ENCODE measurements around the gene TSHZ2.
"Not testable (repeated sequence)": the region's sequence is repeated elsewhere in the genome, so short reads cannot be mapped to it uniquely, and the experiment has no call there.

TSHZ2 gene

GRCh38 chr20:53399083-53399482 is 426.9 kb downstream of the TSHZ2 start:
- Mint-ChIP-seq H3K27ac (no peak overlapping the region), H3K9me3 (peaks cover 4% of the 10 kb centered on the region), H3K4me1 (ENCODE audit: low read depth) (peaks cover 8% of the 10 kb centered on the region), H3K36me3 (ENCODE audit: low read depth) (peaks cover 4% of the 10 kb centered on the region), H3K4me3 (no peak overlapping the region), H3K27me3 (ENCODE audit: low read depth) (no peaks in the 10 kb centered on the region)

DNA sequence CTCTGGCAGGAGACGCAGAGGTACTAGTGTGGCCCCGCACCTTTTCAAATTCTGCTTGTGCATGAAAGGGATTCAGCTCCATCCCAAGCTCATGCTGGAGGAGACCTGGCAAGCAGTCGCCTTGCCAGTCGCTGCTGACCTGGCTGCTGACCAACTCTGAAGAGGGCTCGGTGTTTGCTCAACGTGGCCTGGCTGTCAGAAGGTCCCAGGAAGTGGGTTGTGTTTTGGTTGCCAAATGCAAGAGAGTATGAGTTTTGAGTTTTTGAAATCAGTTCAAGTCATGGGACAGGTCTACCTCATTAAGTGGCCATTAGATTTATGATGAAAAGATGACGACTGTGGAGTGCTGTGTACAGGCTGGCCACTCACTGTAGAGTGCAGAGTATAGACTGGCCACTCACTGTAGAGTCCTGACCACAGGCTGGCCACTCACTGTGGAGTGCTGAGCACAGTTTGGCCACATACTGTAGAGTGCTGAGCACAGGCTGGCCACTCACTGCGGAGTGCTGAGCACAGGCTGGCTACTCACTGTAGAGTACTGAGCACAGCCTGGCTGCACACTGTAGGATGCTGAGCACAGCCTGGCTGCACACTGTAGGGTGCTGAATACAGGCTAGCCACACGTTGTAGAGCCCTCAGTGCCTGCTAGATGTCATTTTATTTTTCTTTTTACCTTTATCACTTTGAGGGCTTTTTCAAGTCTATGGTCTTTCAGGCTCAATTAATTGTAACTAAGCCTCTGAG is 427.6 kb downstream of the TSHZ2 start:
- no peaks in the 10 kb centered on the region for H3K27me3 Mint-ChIP-seq (ENCODE audit: low read depth)
- no peak overlapping the region for H3K4me3 Mint-ChIP-seq
- H3K9me3 Mint-ChIP-seq: peaks cover 4% of the 10 kb centered on the region
- no peak overlapping the region for H3K27ac Mint-ChIP-seq
- H3K36me3 Mint-ChIP-seq (ENCODE audit: low read depth): peaks cover 4% of the 10 kb centered on the region
- peaks cover 8% of the 10 kb centered on the region for H3K4me1 Mint-ChIP-seq (ENCODE audit: low read depth)

- no peaks in the 10 kb centered on the region for H3K27me3 Mint-ChIP-seq (ENCODE audit: low read depth)
- H3K36me3 Mint-ChIP-seq (ENCODE audit: low read depth): peaks cover 4% of the 10 kb centered on the region
- H3K27ac Mint-ChIP-seq: peak overlapping the region; percentile 47
- H3K4me1 Mint-ChIP-seq (ENCODE audit: low read depth): peaks cover 8% of the 10 kb centered on the region
- peak overlapping the region; percentile 23 for H3K4me3 Mint-ChIP-seq
- peaks cover 4% of the 10 kb centered on the region for H3K9me3 Mint-ChIP-seq
These were observed 430.3 kb downstream of the TSHZ2 start for GRCh38 chr20:53402233-53403005.

GRCh38 chr20:53403029-53403428 is 430.9 kb downstream of the TSHZ2 start:
- peaks cover 8% of the 10 kb centered on the region for H3K4me1 Mint-ChIP-seq (ENCODE audit: low read depth)

GRCh38 chr20:53405139-53405538 is 433.0 kb downstream of the TSHZ2 start:
- Mint-ChIP-seq H3K9me3 (peaks cover 4% of the 10 kb centered on the region), H3K27me3 (ENCODE audit: low read depth) (no peaks in the 10 kb centered on the region), H3K4me3 (no peak overlapping the region), H3K4me1 (ENCODE audit: low read depth) (peaks cover 8% of the 10 kb centered on the region), H3K36me3 (ENCODE audit: low read depth) (peaks cover 4% of the 10 kb centered on the region), H3K27ac (no peak overlapping the region)

More at GRCh38 chr20:53403029-53403428, 430.9 kb downstream of the TSHZ2 start:
- H3K36me3 Mint-ChIP-seq (ENCODE audit: low read depth): peaks cover 4% of the 10 kb centered on the region
- H3K9me3 Mint-ChIP-seq: peaks cover 4% of the 10 kb centered on the region
- no peak overlapping the region for H3K27ac Mint-ChIP-seq
- no peaks in the 10 kb centered on the region for H3K27me3 Mint-ChIP-seq (ENCODE audit: low read depth)
- H3K4me3 Mint-ChIP-seq: no peak overlapping the region

DNA sequence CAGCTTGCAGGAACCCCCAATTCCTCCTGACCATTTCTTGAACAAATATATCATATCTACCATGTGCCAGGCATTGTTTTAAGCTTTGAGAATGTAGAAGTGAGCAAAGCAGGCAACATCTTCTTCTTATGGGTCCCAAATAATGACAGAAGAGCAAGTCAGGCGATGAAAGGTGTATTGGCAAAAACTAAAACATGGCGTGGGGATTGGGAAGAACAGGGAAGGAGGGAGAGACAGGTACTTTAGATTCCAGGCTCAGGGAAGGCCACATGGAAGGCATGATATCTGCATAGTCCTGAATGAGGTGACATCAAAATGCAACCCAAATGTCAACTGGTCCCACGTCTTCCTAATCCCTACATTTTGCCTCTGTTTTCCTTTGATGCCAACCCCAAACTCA is 434.4 kb downstream of the TSHZ2 start:
- Mint-ChIP-seq H3K4me1 (ENCODE audit: low read depth) (peaks cover 8% of the 10 kb centered on the region), H3K9me3 (peaks cover 4% of the 10 kb centered on the region), H3K27ac (no peak overlapping the region), H3K36me3 (ENCODE audit: low read depth) (peaks cover 4% of the 10 kb centered on the region), H3K4me3 (no peak overlapping the region), H3K27me3 (ENCODE audit: low read depth) (no peaks in the 10 kb centered on the region)

GRCh38 chr20:53408691-53409446 is 436.7 kb downstream of the TSHZ2 start:
- no peak overlapping the region for H3K27ac Mint-ChIP-seq
- peaks cover 6% of the 10 kb centered on the region for H3K4me1 Mint-ChIP-seq (ENCODE audit: low read depth)
- H3K4me3 Mint-ChIP-seq: no peak overlapping the region
- H3K9me3 Mint-ChIP-seq: no peaks in the 10 kb centered on the region
- no peaks in the 10 kb centered on the region for H3K36me3 Mint-ChIP-seq (ENCODE audit: low read depth)
- no peaks in the 10 kb centered on the region for H3K27me3 Mint-ChIP-seq (ENCODE audit: low read depth)

DNA sequence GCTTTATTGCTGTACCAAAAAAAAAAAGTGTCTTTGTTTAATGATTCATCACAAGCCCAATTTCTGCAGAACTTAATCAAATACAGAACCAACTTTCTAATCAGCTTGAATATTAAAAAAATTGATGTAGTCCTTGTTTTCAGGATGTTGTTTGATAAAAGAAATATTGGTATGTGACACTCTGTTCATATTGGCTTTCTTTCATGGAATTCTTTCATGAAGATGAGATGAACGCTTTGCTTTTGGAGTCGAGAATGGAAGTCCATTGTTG is 437.2 kb downstream of the TSHZ2 start:
- Mint-ChIP-seq H3K9me3 (no peaks in the 10 kb centered on the region), H3K36me3 (ENCODE audit: low read depth) (no peaks in the 10 kb centered on the region), H3K4me3 (no peak overlapping the region), H3K27ac (no peak overlapping the region), H3K27me3 (ENCODE audit: low read depth) (no peaks in the 10 kb centered on the region), H3K4me1 (ENCODE audit: low read depth) (peaks cover 6% of the 10 kb centered on the region)

GRCh38 chr20:53411129-53411528 is 439.0 kb downstream of the TSHZ2 start:
- no peaks in the 10 kb centered on the region for H3K9me3 Mint-ChIP-seq
- no peaks in the 10 kb centered on the region for H3K36me3 Mint-ChIP-seq (ENCODE audit: low read depth)
- no peak overlapping the region for H3K27ac Mint-ChIP-seq
- peaks cover 6% of the 10 kb centered on the region for H3K4me1 Mint-ChIP-seq (ENCODE audit: low read depth)
- no peaks in the 10 kb centered on the region for H3K27me3 Mint-ChIP-seq (ENCODE audit: low read depth)
- H3K4me3 Mint-ChIP-seq: no peak overlapping the region

DNA sequence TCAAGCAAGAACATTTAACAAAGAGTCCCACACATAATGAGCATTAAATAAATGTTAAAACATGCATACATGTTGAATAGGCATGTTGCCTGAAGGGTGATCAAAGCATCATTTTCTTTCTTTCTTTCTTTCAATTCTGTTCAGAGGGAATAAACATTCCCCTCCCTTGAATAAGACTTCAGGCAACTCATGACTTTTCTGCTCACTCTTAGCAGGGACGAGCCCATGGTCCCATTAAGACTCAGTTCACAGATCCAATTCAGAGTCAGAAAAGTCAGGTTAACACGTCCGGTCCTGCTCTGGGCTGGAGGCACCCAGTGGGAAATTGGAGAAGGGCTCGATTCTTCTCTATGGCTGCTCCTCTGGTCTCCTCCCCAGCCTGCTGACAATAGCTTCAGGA is 439.7 kb downstream of the TSHZ2 start:
- Mint-ChIP-seq H3K36me3 (ENCODE audit: low read depth) (no peaks in the 10 kb centered on the region), H3K27me3 (ENCODE audit: low read depth) (no peaks in the 10 kb centered on the region), H3K27ac (no peak overlapping the region), H3K9me3 (no peaks in the 10 kb centered on the region), H3K4me1 (ENCODE audit: low read depth) (peaks cover 6% of the 10 kb centered on the region), H3K4me3 (no peak overlapping the region)

- Mint-ChIP-seq H3K9me3 (no peaks in the 10 kb centered on the region), H3K4me1 (ENCODE audit: low read depth) (peaks cover 6% of the 10 kb centered on the region), H3K27ac (no peak overlapping the region), H3K27me3 (ENCODE audit: low read depth) (no peaks in the 10 kb centered on the region), H3K4me3 (no peak overlapping the region), H3K36me3 (ENCODE audit: low read depth) (no peaks in the 10 kb centered on the region)
These were observed 440.5 kb downstream of the TSHZ2 start for GRCh38 chr20:53412577-53413185.

DNA sequence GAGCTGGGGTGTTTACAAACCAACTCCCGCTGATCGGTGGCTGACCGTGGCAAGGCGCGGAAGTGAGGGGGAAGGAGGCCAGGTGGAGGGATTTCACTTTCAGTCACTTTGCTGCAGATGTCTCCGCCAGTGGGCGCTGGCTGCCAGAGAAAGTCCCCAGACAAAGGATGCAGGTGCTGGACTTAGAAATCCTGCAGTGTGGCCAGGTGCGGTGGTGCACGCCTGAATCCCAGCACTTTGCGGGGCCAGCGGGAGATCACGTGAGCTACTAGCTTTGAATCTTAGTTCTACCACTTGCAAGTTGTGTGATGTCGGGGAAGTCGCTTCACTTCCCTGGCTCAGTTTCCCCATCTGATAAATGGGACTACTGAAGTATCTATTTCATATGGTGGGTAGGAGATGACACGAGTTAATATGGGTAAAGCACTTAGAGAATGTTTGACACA is 441.1 kb downstream of the TSHZ2 start:
- Mint-ChIP-seq H3K9me3 (no peaks in the 10 kb centered on the region), H3K4me1 (ENCODE audit: low read depth) (peaks cover 6% of the 10 kb centered on the region), H3K4me3 (no peak overlapping the region), H3K36me3 (ENCODE audit: low read depth) (no peaks in the 10 kb centered on the region), H3K27me3 (ENCODE audit: low read depth) (no peaks in the 10 kb centered on the region), H3K27ac (no peak overlapping the region)

DNA sequence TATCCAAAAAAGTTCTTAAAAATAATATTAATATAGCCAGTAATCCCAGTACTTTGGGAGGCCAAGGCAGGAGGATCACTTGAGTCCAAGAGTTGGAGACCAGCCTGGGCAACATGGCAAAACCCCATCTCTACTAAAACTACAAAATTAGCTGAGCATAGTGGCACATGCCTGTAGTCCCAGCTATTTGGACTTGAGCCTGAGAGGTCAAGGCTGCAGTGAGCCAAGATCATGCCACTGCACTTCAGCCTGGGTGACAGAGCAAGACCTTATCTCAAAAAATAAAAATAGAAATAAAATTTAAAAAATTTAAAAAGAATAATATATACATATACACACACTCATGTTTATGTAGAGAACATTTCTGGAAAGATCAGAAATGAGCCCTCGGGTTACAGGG is 441.7 kb downstream of the TSHZ2 start:
- not testable (repeated sequence) for H3K9me3 Mint-ChIP-seq; H3K27me3 Mint-ChIP-seq (ENCODE audit: low read depth); H3K36me3 Mint-ChIP-seq (ENCODE audit: low read depth); H3K27ac Mint-ChIP-seq; H3K4me3 Mint-ChIP-seq; H3K4me1 Mint-ChIP-seq (ENCODE audit: low read depth)

GRCh38 chr20:53419693-53420460 is 447.7 kb downstream of the TSHZ2 start:
- Mint-ChIP-seq H3K4me3 (no peak overlapping the region), H3K27me3 (ENCODE audit: low read depth) (no peaks in the 10 kb centered on the region), H3K27ac (no peak overlapping the region), H3K36me3 (ENCODE audit: low read depth) (no peaks in the 10 kb centered on the region), H3K4me1 (ENCODE audit: low read depth) (no peaks in the 10 kb centered on the region), H3K9me3 (peaks cover 3% of the 10 kb centered on the region)
